BLaER1 (cell line): ENCODE data around the gene OR2W3.
A peak's percentile ranks its signal among the peaks of the same experiment; 100 is the strongest.

Experiments
- H3K27ac ChIP-seq: shearing (Covaris generic); formaldehyde crosslinking; 2 replicates; pipeline ENCODE4 v1.8.1; 2022
- H3K27me3 ChIP-seq: shearing (Covaris generic); formaldehyde crosslinking; 2 replicates; pipeline ENCODE4 v1.8.1; 2022
- H3K36me3 ChIP-seq: shearing (Covaris generic); formaldehyde crosslinking; 2 replicates; pipeline ENCODE4 v1.8.1; 2022
- H3K4me1 ChIP-seq: shearing (Covaris generic); formaldehyde crosslinking; 2 replicates; pipeline ENCODE4 v1.8.1; 2022
- H3K4me2 ChIP-seq: shearing (Covaris generic); formaldehyde crosslinking; 2 replicates; pipeline ENCODE4 v1.8.1; 2022
- H3K4me3 ChIP-seq: shearing (Covaris generic); formaldehyde crosslinking; 2 replicates; pipeline ENCODE4 v1.8.1; 2022
- H3K9ac ChIP-seq: shearing (Covaris generic); formaldehyde crosslinking; 2 replicates; pipeline ENCODE4 v1.8.1; 2022
- H3K9me3 ChIP-seq: shearing (Covaris generic); formaldehyde crosslinking; 2 replicates; pipeline ENCODE4 v1.8.1; 2022
- H4K20me1 ChIP-seq: shearing (Covaris generic); formaldehyde crosslinking; 2 replicates; pipeline ENCODE4 v1.8.1; 2022
- Cebpa-rat ChIP-seq: shearing (Covaris generic); IDR thresholded peaks from 2 replicates; pipeline ENCODE4 v1.8.1; 2022

The OR2W3 gene

DNA sequence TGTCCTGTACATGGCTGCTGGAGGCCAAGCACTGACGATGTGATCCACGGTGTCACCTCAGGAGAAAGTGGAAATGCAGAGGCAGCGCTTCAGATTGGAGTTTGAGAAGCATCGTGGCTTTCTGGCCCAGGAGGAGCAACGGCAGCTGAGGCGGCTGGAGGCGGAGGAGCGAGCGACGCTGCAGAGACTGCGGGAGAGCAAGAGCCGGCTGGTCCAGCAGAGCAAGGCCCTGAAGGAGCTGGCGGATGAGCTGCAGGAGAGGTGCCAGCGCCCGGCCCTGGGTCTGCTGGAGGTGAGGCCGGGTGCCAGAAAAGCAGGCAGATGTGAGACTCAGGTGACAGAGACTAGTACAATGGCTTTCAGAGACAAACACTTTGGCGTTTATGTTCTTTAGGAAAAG is 30.7 kb upstream of the OR2W3 start:
- H3K27ac ChIP-seq = no peak overlapping the region
- H3K4me2 ChIP-seq = no peak overlapping the region
- TF ChIP-seq Cebpa-rat = no peak
- H3K9ac ChIP-seq = no peak overlapping the region
- H3K9me3 ChIP-seq = no peaks in the 10 kb centered on the region
- no peak overlapping the region for H3K4me3 ChIP-seq
- H4K20me1 ChIP-seq = no peaks in the 10 kb centered on the region
- peaks cover 25% of the 10 kb centered on the region for H3K36me3 ChIP-seq
- H3K4me1 ChIP-seq = no peaks in the 10 kb centered on the region
- H3K27me3 ChIP-seq = no peaks in the 10 kb centered on the region

DNA sequence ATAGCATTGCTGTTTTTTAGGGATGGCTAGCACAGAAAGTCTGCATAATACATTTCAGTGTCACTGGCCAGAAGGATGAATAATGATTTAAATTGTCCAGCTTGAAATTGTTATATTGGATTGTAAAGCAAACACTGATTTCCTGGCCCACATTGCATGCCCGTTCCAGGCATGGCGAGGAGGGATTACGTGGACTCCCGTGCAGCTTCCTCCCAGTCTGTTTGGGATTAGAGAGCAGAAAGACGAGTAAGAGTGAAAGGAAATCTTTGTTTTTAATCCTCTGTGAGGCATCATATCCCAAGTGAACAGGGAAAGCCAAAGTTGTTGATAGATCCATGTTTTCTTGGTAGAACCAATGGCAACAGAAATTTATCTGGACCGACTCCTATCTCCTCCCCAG is 30.0 kb upstream of the OR2W3 start:
- H3K9me3 ChIP-seq = 0 out of 2 replicates have a peak, but pooled peaks cover 4% of the 10 kb centered on the region
- H3K27me3 ChIP-seq = no peaks in the 10 kb centered on the region
- TF ChIP-seq Cebpa-rat = no peak
- H3K9ac ChIP-seq = no peak overlapping the region
- no peaks in the 10 kb centered on the region for H4K20me1 ChIP-seq
- no peak overlapping the region for H3K27ac ChIP-seq
- no peak overlapping the region for H3K4me2 ChIP-seq
- H3K4me3 ChIP-seq = no peak overlapping the region
- peaks cover 32% of the 10 kb centered on the region for H3K36me3 ChIP-seq
- no peaks in the 10 kb centered on the region for H3K4me1 ChIP-seq

DNA sequence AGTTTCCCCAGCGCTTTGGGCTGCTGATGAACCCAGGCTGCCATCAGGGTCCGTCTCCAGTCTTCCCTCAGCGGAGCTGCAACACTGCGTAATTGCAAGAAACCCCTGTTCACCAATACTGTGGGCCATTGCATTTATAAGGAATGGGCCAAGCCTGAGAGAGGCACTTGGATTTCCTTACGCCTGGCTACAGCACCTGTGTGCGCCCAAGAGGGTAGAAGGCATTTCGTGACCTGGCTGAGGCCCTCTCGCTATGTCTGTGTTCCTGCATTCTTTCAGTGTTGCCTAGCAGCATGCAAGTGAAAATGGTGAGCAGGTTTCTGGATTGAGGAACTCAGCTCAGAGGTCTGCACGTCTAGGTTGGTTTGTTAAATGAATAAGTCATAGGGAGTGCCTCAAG is 12.0 kb upstream of the OR2W3 start:
- H3K27me3 ChIP-seq = no peaks in the 10 kb centered on the region

DNA sequence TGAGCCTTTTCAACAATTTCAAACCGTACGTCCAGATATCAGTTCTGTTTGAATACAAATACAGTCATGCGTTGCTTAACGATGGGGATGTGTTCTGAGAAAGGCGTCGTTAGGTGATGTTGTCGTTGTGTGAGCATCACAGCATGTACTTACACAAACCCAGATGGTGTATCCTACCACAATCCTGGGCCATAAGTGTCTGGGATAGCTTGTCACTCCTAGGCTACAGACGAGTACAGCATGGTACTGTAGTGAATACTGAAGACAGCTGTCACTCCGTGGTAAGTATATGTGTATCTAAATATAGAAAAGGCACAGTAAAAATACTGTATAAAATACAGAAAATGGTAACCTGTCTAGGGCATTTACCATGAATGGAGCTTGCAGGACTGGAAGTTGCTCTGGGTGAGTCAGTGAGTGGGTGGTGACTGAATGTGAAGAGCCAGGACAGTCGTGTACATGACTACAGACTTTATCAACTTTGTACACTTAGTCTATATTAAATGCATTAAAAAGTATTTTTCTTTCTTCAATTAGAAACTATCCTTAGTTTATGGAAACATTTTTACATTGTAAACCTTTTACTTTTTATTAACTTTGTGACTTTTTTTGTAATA is 10.5 kb upstream of the OR2W3 start:
- no peak overlapping the region for H3K4me2 ChIP-seq

More for the DNA sequence above, 12.0 kb upstream of the OR2W3 start:
- TF ChIP-seq Cebpa-rat = no peak
- Histone ChIP-seq H3K4me2 (no peak overlapping the region), H3K4me1 (no peaks in the 10 kb centered on the region), H4K20me1 (no peaks in the 10 kb centered on the region), H3K27ac (no peak overlapping the region), H3K36me3 (no peaks in the 10 kb centered on the region), H3K9me3 (no peaks in the 10 kb centered on the region), H3K9ac (no peak overlapping the region), H3K4me3 (no peak overlapping the region)

DNA sequence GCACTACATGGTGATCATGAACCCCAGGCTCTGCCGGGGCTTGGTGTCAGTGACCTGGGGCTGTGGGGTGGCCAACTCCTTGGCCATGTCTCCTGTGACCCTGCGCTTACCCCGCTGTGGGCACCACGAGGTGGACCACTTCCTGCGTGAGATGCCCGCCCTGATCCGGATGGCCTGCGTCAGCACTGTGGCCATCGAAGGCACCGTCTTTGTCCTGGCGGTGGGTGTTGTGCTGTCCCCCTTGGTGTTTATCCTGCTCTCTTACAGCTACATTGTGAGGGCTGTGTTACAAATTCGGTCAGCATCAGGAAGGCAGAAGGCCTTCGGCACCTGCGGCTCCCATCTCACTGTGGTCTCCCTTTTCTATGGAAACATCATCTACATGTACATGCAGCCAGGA is 589 bp downstream of the OR2W3 start:
- no peak overlapping the region for H3K4me2 ChIP-seq
- TF ChIP-seq Cebpa-rat = no peak

More for the DNA sequence above, 10.5 kb upstream of the OR2W3 start:
- Histone ChIP-seq H3K27ac (no peak overlapping the region), H3K9ac (no peak overlapping the region), H3K27me3 (no peaks in the 10 kb centered on the region), H3K9me3 (no peaks in the 10 kb centered on the region), H3K4me3 (no peak overlapping the region), H4K20me1 (no peaks in the 10 kb centered on the region), H3K36me3 (no peaks in the 10 kb centered on the region), H3K4me1 (no peaks in the 10 kb centered on the region)
- TF ChIP-seq Cebpa-rat = no peak

DNA sequence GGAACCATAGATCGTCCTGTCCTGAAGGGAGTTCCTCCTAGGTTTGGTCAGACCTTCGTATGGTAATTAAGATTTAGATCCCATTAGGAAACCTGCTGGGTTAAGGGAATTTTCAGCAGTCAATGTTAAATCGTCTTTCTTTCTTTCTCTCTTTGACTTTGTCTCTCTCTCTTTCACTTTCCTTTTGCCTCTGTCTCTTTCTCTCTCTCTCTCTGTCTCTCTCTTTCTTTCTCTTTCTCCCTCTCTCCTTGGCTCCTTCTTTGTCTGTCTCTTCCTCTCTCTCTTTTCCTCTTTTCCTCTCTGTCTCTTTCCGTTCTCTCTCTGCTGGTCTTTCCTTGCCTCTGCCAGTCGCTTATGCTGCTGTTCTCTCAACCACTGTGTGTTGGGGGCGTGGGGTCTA is 8.7 kb downstream of the OR2W3 start:
- H3K36me3 ChIP-seq = 0 out of 2 replicates have a peak, but pooled peaks cover 4% of the 10 kb centered on the region
- no peaks in the 10 kb centered on the region for H4K20me1 ChIP-seq
- no peak overlapping the region for H3K27ac ChIP-seq
- H3K4me3 ChIP-seq = no peak overlapping the region
- H3K9me3 ChIP-seq = peaks cover 14% of the 10 kb centered on the region
- H3K4me2 ChIP-seq = no peak overlapping the region
- H3K9ac ChIP-seq = no peak overlapping the region
- H3K27me3 ChIP-seq = no peaks in the 10 kb centered on the region
- no peak for TF ChIP-seq Cebpa-rat
- peaks cover 26% of the 10 kb centered on the region for H3K4me1 ChIP-seq

More for the DNA sequence above, 589 bp downstream of the OR2W3 start:
- Histone ChIP-seq H4K20me1 (no peaks in the 10 kb centered on the region), H3K9ac (no peak overlapping the region), H3K27me3 (no peaks in the 10 kb centered on the region), H3K9me3 (no peaks in the 10 kb centered on the region), H3K4me1 (no peaks in the 10 kb centered on the region), H3K27ac (no peak overlapping the region), H3K36me3 (no peaks in the 10 kb centered on the region), H3K4me3 (no peak overlapping the region)

DNA sequence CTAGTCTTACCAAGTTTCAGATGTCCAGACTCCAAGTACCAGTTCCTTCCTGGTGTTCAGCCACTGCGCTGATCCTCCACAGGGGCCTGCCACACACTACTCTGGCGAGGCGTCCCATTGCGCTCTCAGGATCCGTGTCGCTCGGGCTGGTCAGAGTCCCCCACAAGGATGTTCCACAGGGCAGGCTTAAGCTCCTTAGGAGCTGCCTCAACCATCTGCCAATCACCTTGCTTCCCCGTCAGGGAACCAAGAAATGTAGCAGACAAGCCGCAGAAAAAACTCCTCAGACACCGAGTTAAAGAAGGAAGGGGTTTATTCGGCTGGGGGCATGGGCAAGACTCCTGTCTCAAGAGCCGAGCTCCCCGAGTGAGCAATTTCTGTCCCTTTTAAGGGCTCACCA is 9.8 kb downstream of the OR2W3 start:
- H4K20me1 ChIP-seq = no peaks in the 10 kb centered on the region
- H3K4me2 ChIP-seq = no peak overlapping the region
- H3K4me1 ChIP-seq = peaks cover 26% of the 10 kb centered on the region
- H3K9ac ChIP-seq = no peak overlapping the region
- H3K27ac ChIP-seq = peak overlapping the region; percentile 30; the same call in 1 of the 2 replicates
- H3K9me3 ChIP-seq = peaks cover 16% of the 10 kb centered on the region
- TF ChIP-seq Cebpa-rat = no peak
- H3K27me3 ChIP-seq = no peaks in the 10 kb centered on the region
- H3K4me3 ChIP-seq = no peak overlapping the region
- 0 out of 2 replicates have a peak, but pooled peaks cover 4% of the 10 kb centered on the region for H3K36me3 ChIP-seq

DNA sequence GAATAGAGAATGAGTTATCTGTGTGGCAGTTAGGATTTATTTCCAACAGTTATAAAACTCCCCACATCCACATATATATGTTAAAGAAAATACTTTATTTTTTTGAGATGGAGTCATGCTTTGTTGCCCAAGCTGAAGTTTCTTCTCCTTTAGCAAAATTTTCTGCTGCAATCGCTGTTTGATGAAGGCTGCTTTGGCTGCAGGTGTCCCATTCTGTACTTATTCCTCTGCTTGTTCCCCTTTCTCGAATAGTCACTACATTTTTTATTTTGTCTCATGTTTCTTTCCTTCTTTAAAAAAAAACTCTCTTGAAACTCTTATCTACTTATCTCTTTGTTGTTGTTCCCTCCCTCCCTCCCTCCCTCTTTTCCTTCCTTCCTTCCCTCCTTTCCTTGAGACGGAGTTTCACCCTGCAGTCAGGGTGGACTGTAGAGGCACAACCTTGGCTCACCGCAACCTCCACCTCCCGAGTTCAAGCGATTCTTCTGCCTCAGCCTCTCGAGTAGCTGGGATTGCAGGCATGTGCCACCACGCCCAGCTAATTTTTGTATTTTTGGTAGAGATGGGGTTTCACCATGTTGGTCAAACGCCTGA is 10.6 kb downstream of the OR2W3 start:
- H3K9me3 ChIP-seq = peaks cover 25% of the 10 kb centered on the region
- 0 out of 2 replicates have a peak, but pooled peaks cover 4% of the 10 kb centered on the region for H3K36me3 ChIP-seq
- no peaks in the 10 kb centered on the region for H3K27me3 ChIP-seq
- no peaks in the 10 kb centered on the region for H4K20me1 ChIP-seq
- H3K9ac ChIP-seq = no peak overlapping the region
- peak overlapping the region; percentile 72 for H3K4me2 ChIP-seq
- H3K4me1 ChIP-seq = peaks cover 26% of the 10 kb centered on the region
- no peak for TF ChIP-seq Cebpa-rat
- H3K27ac ChIP-seq = peak overlapping the region; percentile 77
- H3K4me3 ChIP-seq = peak overlapping the region; percentile 50

DNA sequence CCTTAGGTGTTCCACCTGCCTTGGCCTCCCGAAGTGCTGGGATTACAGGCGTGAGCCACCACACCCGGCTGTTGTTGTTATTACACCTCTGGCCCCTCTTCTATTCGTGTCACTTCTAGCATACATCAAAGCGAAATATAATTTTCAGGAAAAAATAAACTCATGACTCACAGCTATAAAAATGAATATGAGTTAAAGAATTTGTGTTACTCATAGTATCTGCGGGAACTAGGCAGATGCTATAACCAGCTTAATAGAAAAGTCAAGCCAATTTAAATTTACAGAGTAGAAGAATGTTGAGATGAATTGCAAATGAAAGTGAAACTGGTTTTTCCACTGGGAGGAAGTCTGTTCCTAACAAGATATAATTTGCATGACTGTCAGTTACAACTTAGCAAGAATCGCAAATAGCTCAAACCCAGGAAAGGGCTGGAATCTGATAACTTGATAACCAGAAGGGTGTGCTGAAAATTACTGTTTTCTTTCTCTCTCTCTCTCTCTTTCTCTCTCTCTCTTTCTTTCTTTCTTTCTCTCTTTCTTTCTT is 11.2 kb downstream of the OR2W3 start:
- H3K4me2 ChIP-seq = peak overlapping the region; percentile 72
- H3K27ac ChIP-seq = peak overlapping the region; percentile 77
- no peaks in the 10 kb centered on the region for H4K20me1 ChIP-seq
- H3K36me3 ChIP-seq = 0 out of 2 replicates have a peak, but pooled peaks cover 4% of the 10 kb centered on the region
- H3K9me3 ChIP-seq = peaks cover 30% of the 10 kb centered on the region
- H3K4me3 ChIP-seq = peak overlapping the region; percentile 50
- H3K9ac ChIP-seq = peak overlapping the region; percentile 46; the same call in 1 of the 2 replicates
- peaks cover 26% of the 10 kb centered on the region for H3K4me1 ChIP-seq
- H3K27me3 ChIP-seq = no peaks in the 10 kb centered on the region
- TF ChIP-seq Cebpa-rat = no peak

DNA sequence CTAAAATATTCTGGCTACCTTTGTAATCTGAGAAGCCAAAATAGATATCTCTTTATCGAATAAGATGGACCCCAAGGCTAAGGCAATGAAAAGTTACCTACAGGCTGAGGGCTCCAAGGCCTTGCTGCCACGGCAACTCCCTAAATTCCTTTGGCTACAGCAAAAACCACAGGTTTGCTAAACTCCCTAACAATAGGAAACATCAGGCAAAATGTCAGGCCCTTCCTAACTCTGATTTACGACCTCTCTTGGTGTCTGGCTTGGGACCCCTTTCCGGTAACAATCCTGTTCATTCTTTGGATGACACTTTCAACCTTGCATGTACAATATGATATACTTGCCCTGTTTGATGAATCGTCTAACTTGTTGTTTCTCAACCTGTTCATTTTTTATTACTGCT is 13.4 kb downstream of the OR2W3 start:
- H3K27me3 ChIP-seq = no peaks in the 10 kb centered on the region
- peak overlapping the region; percentile 53; the same call in 1 of the 2 replicates for H3K4me2 ChIP-seq
- no peak overlapping the region for H3K9ac ChIP-seq
- H3K4me1 ChIP-seq = peaks cover 26% of the 10 kb centered on the region
- no peaks in the 10 kb centered on the region for H4K20me1 ChIP-seq
- H3K27ac ChIP-seq = 0 out of 2 replicates have a peak overlapping the region, but pooled peaks have one; percentile 70
- peaks cover 37% of the 10 kb centered on the region for H3K9me3 ChIP-seq
- H3K36me3 ChIP-seq = 0 out of 2 replicates have a peak, but pooled peaks cover 4% of the 10 kb centered on the region
- H3K4me3 ChIP-seq = no peak overlapping the region
- TF ChIP-seq Cebpa-rat = no peak
